Endodermal cell (in vitro differentiated cells): ENCODE data around the gene TRIM44. TPM values are rescaled to one million over a fixed set of nuclear protein-coding genes. Genes with fewer than 3 reads are reported as not detected.

Source experiments
- DNase-seq: peaks from one replicate; pipeline ENCODE4 v3.0.0-alpha.2; 2017
- H3K27ac ChIP-seq: 2 replicates; pipeline ENCODE4 v1.5.1; 2013; ENCODE audit warnings: mild to moderate bottlenecking, low read depth, low read length, moderate library complexity
- H3K27me3 ChIP-seq: 2 replicates; pipeline ENCODE4 v1.6.1; 2013; ENCODE audit warnings: mild to moderate bottlenecking, low read length, moderate library complexity; ENCODE audit not compliant: insufficient read depth, control insufficient read depth, poor library complexity, severe bottlenecking
- H3K36me3 ChIP-seq: 2 replicates; pipeline ENCODE4 v1.7.0; 2013; ENCODE audit warnings: mild to moderate bottlenecking, low read length, moderate library complexity; ENCODE audit not compliant: control insufficient read depth, insufficient read depth
- H3K4me1 ChIP-seq: one replicate; pipeline ENCODE4 v1.7.0; 2013; ENCODE audit warnings: low read length; ENCODE audit not compliant: control insufficient read depth, insufficient read depth
- H3K4me3 ChIP-seq: 2 replicates; pipeline ENCODE4 v1.5.1; 2013; ENCODE audit warnings: mild to moderate bottlenecking, low read length, moderate library complexity
- H3K9ac ChIP-seq: 2 replicates; pipeline ENCODE4 v1.6.1; 2013; ENCODE audit warnings: mild to moderate bottlenecking, low read length, moderate library complexity; ENCODE audit not compliant: poor library complexity, severe bottlenecking; ENCODE audit errors: extremely low read depth
- H3K9me3 ChIP-seq: 2 replicates; pipeline ENCODE4 v1.6.1; 2013; ENCODE audit warnings: mild to moderate bottlenecking, low read length, moderate library complexity; ENCODE audit not compliant: control insufficient read depth
- H3K27ac Mint-ChIP-seq: 2 replicates; pipeline ENCODE4 v1.8.0; 2020; ENCODE audit warnings: mixed read lengths
- H3K27me3 Mint-ChIP-seq: 2 replicates; pipeline ENCODE4 v1.8.0; 2021; ENCODE audit warnings: mild to moderate bottlenecking, mixed read lengths; ENCODE audit not compliant: insufficient read depth
- H3K36me3 Mint-ChIP-seq: 2 replicates; pipeline ENCODE4 v1.8.0; 2020; ENCODE audit warnings: low read depth, mixed read lengths
- H3K4me1 Mint-ChIP-seq: 2 replicates; pipeline ENCODE4 v1.8.0; 2020; ENCODE audit warnings: mixed read lengths
- H3K4me3 Mint-ChIP-seq: 2 replicates; pipeline ENCODE4 v1.8.0; 2020; ENCODE audit warnings: mild to moderate bottlenecking, moderate library complexity, mixed read lengths
- H3K9me3 Mint-ChIP-seq: 2 replicates; pipeline ENCODE4 v1.8.0; 2020; ENCODE audit warnings: mild to moderate bottlenecking, mixed read lengths
- WGBS, 2 experiments: methylation state at CpG; one replicate each; pipeline versions ENCODE4 v1.1.5 to v1.1.7; 2013; ENCODE audit warnings: missing lambda C conversion rate in 2 of 2, mixed read lengths in 1 of 2; ENCODE audit not compliant: insufficient coverage in 1 of 2, insufficient read length in 1 of 2; 5-methylcytosine and 5-hydroxymethylcytosine counted together
- total RNA-seq, 2 donors: library from RNA; stranded (reverse); fragmentation: NEBNext Ultra II Directional in 1 of 2; extraction: Animal tissue kit (Norgen Biotek cat#: 25700) in 1 of 2; gene quantifications; 2 replicates in 1 of 2; 3 replicates in 1 of 2; pipeline ENCODE4 v1.2.1, GENCODE V29; 2021
- TF ChIP-seq, protein P1 (sequence below): fragments of 200-600 bp; sonication (generic); conservative IDR thresholded peaks from 2 replicates; pipeline ENCODE4 v1.5.0; 2021; ENCODE audit warnings: antibody characterized with exemption, mild to moderate bottlenecking

TRIM44 gene
- total RNA-seq, 2 donors from 2014 or later, result 48.5 to 63.8 TPM

GRCh38 chr11:35730254-35730653 is 67.7 kb downstream of the TRIM44 start:
- Mint-ChIP-seq H3K36me3 (peaks cover 60% of the 10 kb centered on the region), H3K4me1 (no peaks in the 10 kb centered on the region)

GRCh38 chr11:35734669-35735410 is 72.3 kb downstream of the TRIM44 start:
- peaks cover 16% of the 10 kb centered on the region for H3K9me3 ChIP-seq
- TF ChIP-seq, protein P1, sequence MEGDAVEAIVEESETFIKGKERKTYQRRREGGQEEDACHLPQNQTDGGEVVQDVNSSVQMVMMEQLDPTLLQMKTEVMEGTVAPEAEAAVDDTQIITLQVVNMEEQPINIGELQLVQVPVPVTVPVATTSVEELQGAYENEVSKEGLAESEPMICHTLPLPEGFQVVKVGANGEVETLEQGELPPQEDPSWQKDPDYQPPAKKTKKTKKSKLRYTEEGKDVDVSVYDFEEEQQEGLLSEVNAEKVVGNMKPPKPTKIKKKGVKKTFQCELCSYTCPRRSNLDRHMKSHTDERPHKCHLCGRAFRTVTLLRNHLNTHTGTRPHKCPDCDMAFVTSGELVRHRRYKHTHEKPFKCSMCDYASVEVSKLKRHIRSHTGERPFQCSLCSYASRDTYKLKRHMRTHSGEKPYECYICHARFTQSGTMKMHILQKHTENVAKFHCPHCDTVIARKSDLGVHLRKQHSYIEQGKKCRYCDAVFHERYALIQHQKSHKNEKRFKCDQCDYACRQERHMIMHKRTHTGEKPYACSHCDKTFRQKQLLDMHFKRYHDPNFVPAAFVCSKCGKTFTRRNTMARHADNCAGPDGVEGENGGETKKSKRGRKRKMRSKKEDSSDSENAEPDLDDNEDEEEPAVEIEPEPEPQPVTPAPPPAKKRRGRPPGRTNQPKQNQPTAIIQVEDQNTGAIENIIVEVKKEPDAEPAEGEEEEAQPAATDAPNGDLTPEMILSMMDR, result no peak
- DNase-seq, result no peak
- H3K27ac Mint-ChIP-seq, result no peak overlapping the region
- 92 to 100% methylated on average over 1 to 2 of the region's 2 CpGs for WGBS, 2 experiments
- no peak overlapping the region for H3K9ac ChIP-seq
- peaks cover 49% of the 10 kb centered on the region for H3K36me3 Mint-ChIP-seq
- no peak overlapping the region for H3K4me3 Mint-ChIP-seq
- peaks cover 19% of the 10 kb centered on the region for H3K36me3 ChIP-seq
- no peaks in the 10 kb centered on the region for H3K27me3 Mint-ChIP-seq
- no peak overlapping the region for H3K27ac ChIP-seq
- H3K27me3 ChIP-seq, result no peaks in the 10 kb centered on the region
- no peaks in the 10 kb centered on the region for H3K4me1 Mint-ChIP-seq
- H3K4me1 ChIP-seq, result no peaks in the 10 kb centered on the region
- no peak overlapping the region for H3K4me3 ChIP-seq
- peaks cover 16% of the 10 kb centered on the region for H3K9me3 Mint-ChIP-seq

More at GRCh38 chr11:35730254-35730653, 67.7 kb downstream of the TRIM44 start:
- Histone ChIP-seq H3K36me3 (peaks cover 28% of the 10 kb centered on the region), H3K9ac (no peak overlapping the region), H3K4me1 (no peaks in the 10 kb centered on the region), H3K4me3 (no peak overlapping the region), H3K9me3 (peaks cover 16% of the 10 kb centered on the region), H3K27me3 (no peaks in the 10 kb centered on the region), H3K27ac (no peak overlapping the region)
- peaks cover 16% of the 10 kb centered on the region for H3K9me3 Mint-ChIP-seq
- no peak overlapping the region for H3K4me3 Mint-ChIP-seq
- TF ChIP-seq, protein P1, result no peak
- DNase-seq, result no peak
- H3K27ac Mint-ChIP-seq, result no peak overlapping the region
- no peaks in the 10 kb centered on the region for H3K27me3 Mint-ChIP-seq

DNA sequence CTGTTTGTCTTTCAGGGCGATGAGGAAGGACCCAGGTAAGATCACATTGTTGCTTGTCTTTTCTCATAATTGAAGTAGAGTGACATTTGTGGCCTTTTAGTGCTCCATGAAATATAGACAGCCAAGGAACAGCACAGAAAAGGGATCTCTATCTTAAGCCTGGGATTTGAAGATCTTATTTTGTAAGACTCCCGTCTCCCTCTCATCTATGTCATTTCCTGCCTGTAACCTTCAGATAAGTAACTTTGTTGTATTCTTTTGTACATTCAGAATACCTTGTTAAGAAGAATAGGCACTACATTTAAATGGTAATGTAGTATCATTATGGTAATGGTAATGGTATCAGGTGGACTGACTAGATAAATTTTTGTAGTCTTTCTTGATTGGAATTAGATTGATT is 72.8 kb downstream of the TRIM44 start:
- no peak overlapping the region for H3K27ac Mint-ChIP-seq
- 83 to 95% methylated on average over 1 to 2 of the region's 2 CpGs for WGBS, 2 experiments
- Histone ChIP-seq H3K9ac (no peak overlapping the region), H3K36me3 (peaks cover 16% of the 10 kb centered on the region), H3K4me3 (no peak overlapping the region), H3K9me3 (peaks cover 13% of the 10 kb centered on the region), H3K27me3 (no peaks in the 10 kb centered on the region), H3K4me1 (no peaks in the 10 kb centered on the region), H3K27ac (no peak overlapping the region)
- no peaks in the 10 kb centered on the region for H3K27me3 Mint-ChIP-seq
- no peak overlapping the region for H3K4me3 Mint-ChIP-seq
- TF ChIP-seq, protein P1, result no peak
- H3K4me1 Mint-ChIP-seq, result no peaks in the 10 kb centered on the region
- H3K36me3 Mint-ChIP-seq, result peaks cover 43% of the 10 kb centered on the region
- H3K9me3 Mint-ChIP-seq, result peaks cover 13% of the 10 kb centered on the region
- no peak for DNase-seq
